Right hindlimb (tissue), 1 donor: ENCODE data around the gene WFDC10B.
"Not testable (repeated sequence)": the region's sequence is repeated elsewhere in the genome, so short reads cannot be mapped to it uniquely, and the experiment has no call there.

Experiments used
- DNase-seq: peaks from one replicate; pipeline ENCODE4 v3.0.0-alpha.2; 2018

WFDC10B gene

GRCh38 chr20:45704969-45705637 is at the start of gene WFDC10B:
Gene WFDC10B (minus strand): TSS chr20:45705019. CDS start chr20:45685992, 19,027 bp downstream.
- no peak for DNase-seq

- no peak for DNase-seq
Observed at GRCh38 chr20:45752746-45753145, 47.9 kb upstream of the WFDC10B start.

- no peak for DNase-seq
Observed at GRCh38 chr20:45751721-45752120, 46.9 kb upstream of the WFDC10B start.

- no peak for DNase-seq
Observed at GRCh38 chr20:45745015-45745414, 40.2 kb upstream of the WFDC10B start.

GRCh38 chr20:45742596-45742995 is 37.8 kb upstream of the WFDC10B start:
- DNase-seq, result no peak

GRCh38 chr20:45735988-45736387 is 31.2 kb upstream of the WFDC10B start:
- DNase-seq, result no peak

- DNase-seq, result no peak
Observed at GRCh38 chr20:45735552-45735951, 30.7 kb upstream of the WFDC10B start.

- DNase-seq, result no peak
Observed at GRCh38 chr20:45732199-45732598, 27.4 kb upstream of the WFDC10B start.

GRCh38 chr20:45727044-45727443 is 22.2 kb upstream of the WFDC10B start:
- no peak for DNase-seq

- DNase-seq, result no peak
Observed at GRCh38 chr20:45725134-45725533, 20.3 kb upstream of the WFDC10B start.

- no peak for DNase-seq
Observed at GRCh38 chr20:45722047-45722446, 17.2 kb upstream of the WFDC10B start, which contains the start of gene SPINT4. Gene SPINT4 (plus strand): TSS chr20:45722347. CDS start chr20:45722368, 21 bp downstream.

- not testable (repeated sequence) for DNase-seq
Observed at GRCh38 chr20:45716141-45716688, 11.4 kb upstream of the WFDC10B start.

GRCh38 chr20:45701873-45702272 is 2.9 kb downstream of the WFDC10B start, which contains the start of gene WFDC13:
Gene WFDC13 (plus strand): TSS chr20:45702038. CDS start chr20:45702124, 86 bp downstream.
- no peak for DNase-seq

GRCh38 chr20:45701104-45701503 is 3.7 kb downstream of the WFDC10B start:
- no peak for DNase-seq

GRCh38 chr20:45695496-45695895 is 9.3 kb downstream of the WFDC10B start:
- DNase-seq, result no peak

GRCh38 chr20:45693346-45693745 is 11.5 kb downstream of the WFDC10B start:
- DNase-seq, result not testable (repeated sequence)

- DNase-seq, result no peak
Observed at GRCh38 chr20:45685896-45686295, 18.9 kb downstream of the WFDC10B start.

GRCh38 chr20:45679650-45680049 is 25.2 kb downstream of the WFDC10B start:
- DNase-seq, result no peak

GRCh38 chr20:45672765-45673164 is 32.1 kb downstream of the WFDC10B start:
- no peak for DNase-seq

- no peak for DNase-seq
Observed at GRCh38 chr20:45670139-45670538, 34.7 kb downstream of the WFDC10B start, which contains the start of gene WFDC11. Gene WFDC11 (minus strand): TSS chr20:45670239. CDS start chr20:45650600, 19,639 bp downstream.

GRCh38 chr20:45657038-45657437 is 47.8 kb downstream of the WFDC10B start:
- DNase-seq, result not testable (repeated sequence)

GRCh38 chr20:45651726-45652125 is 53.1 kb downstream of the WFDC10B start:
- not testable (repeated sequence) for DNase-seq

- no peak for DNase-seq
Observed at GRCh38 chr20:45649312-45649863, 55.4 kb downstream of the WFDC10B start.

GRCh38 chr20:45647441-45648050 is 57.3 kb downstream of the WFDC10B start:
- DNase-seq, result no peak
